ENCODE results near the gene KIAA1217. TPM values are rescaled to one million over a fixed set of nuclear protein-coding genes. Genes with fewer than 3 reads are reported as not detected.

Gene KIAA1217
- polyA plus RNA-seq, 1 donor from 2014 or later = 0.22 TPM

DNA sequence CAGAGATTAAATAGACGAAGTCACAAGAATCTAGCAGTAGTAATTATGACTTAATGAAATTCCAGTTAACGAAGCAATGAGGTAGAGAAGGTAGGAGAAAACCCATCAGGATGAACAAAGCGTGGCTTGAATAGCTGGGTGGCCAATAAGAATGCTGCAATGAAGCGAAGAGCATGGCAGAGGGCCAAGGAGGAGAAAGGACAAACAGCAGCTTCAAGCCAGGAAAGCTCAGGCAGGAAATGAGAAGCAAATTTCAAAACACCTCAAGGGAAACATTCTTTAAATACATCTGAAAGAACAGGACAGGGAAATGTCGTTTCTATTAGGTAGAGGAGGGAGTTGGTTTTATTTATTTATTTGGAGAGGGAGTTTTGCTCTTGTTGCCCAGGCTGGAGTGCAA, 122.5 kb downstream of the KIAA1217 start:
- Histone ChIP-seq H3K27me3 (ENCODE audit: insufficient read depth, low read depth, low read length) (no peaks in the 10 kb centered on the region), H3K9ac (ENCODE audit: low read length) (no peak overlapping the region), H3K36me3 (ENCODE audit: insufficient read depth, low read length) (no peaks in the 10 kb centered on the region), H2AFZ (ENCODE audit: low read depth, low read length) (no peak overlapping the region), H3K4me2 (ENCODE audit: low read length) (no peak overlapping the region), H3K9me2 (ENCODE audit: insufficient read depth, low read length) (no peaks in the 10 kb centered on the region), H3K9me3 (ENCODE audit: low read length) (no peaks in the 10 kb centered on the region), H3F3A (ENCODE audit: insufficient read depth, low read length, poor library complexity, severe bottlenecking) (no peaks in the 10 kb centered on the region), H3K79me2 (replicated peaks; ENCODE audit: insufficient read depth, low read length) (no peaks in the 10 kb centered on the region), H3K27ac (ENCODE audit: low read length) (no peak overlapping the region), H4K20me1 (ENCODE audit: insufficient read depth) (no peaks in the 10 kb centered on the region), H3K4me3 (ENCODE audit: low read length) (no peak overlapping the region)
- TF ChIP-seq, protein P1, sequence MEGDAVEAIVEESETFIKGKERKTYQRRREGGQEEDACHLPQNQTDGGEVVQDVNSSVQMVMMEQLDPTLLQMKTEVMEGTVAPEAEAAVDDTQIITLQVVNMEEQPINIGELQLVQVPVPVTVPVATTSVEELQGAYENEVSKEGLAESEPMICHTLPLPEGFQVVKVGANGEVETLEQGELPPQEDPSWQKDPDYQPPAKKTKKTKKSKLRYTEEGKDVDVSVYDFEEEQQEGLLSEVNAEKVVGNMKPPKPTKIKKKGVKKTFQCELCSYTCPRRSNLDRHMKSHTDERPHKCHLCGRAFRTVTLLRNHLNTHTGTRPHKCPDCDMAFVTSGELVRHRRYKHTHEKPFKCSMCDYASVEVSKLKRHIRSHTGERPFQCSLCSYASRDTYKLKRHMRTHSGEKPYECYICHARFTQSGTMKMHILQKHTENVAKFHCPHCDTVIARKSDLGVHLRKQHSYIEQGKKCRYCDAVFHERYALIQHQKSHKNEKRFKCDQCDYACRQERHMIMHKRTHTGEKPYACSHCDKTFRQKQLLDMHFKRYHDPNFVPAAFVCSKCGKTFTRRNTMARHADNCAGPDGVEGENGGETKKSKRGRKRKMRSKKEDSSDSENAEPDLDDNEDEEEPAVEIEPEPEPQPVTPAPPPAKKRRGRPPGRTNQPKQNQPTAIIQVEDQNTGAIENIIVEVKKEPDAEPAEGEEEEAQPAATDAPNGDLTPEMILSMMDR (IDR thresholded peaks at IDR 0.05; ENCODE audit: poor library complexity, severe bottlenecking) = no peak
- no peak for TF ChIP-seq MXI1 (conservative IDR thresholded peaks at IDR 0.05; ENCODE audit: poor library complexity, severe bottlenecking)
- TF ChIP-seq, protein P2, sequence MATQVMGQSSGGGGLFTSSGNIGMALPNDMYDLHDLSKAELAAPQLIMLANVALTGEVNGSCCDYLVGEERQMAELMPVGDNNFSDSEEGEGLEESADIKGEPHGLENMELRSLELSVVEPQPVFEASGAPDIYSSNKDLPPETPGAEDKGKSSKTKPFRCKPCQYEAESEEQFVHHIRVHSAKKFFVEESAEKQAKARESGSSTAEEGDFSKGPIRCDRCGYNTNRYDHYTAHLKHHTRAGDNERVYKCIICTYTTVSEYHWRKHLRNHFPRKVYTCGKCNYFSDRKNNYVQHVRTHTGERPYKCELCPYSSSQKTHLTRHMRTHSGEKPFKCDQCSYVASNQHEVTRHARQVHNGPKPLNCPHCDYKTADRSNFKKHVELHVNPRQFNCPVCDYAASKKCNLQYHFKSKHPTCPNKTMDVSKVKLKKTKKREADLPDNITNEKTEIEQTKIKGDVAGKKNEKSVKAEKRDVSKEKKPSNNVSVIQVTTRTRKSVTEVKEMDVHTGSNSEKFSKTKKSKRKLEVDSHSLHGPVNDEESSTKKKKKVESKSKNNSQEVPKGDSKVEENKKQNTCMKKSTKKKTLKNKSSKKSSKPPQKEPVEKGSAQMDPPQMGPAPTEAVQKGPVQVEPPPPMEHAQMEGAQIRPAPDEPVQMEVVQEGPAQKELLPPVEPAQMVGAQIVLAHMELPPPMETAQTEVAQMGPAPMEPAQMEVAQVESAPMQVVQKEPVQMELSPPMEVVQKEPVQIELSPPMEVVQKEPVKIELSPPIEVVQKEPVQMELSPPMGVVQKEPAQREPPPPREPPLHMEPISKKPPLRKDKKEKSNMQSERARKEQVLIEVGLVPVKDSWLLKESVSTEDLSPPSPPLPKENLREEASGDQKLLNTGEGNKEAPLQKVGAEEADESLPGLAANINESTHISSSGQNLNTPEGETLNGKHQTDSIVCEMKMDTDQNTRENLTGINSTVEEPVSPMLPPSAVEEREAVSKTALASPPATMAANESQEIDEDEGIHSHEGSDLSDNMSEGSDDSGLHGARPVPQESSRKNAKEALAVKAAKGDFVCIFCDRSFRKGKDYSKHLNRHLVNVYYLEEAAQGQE (IDR thresholded peaks at IDR 0.05; ENCODE audit: borderline replicate concordance) = no peak
- no peak for TF ChIP-seq POLR2AphosphoS5 (IDR thresholded peaks at IDR 0.05)
- TF ChIP-seq SMC3 (conservative IDR thresholded peaks at IDR 0.05; ENCODE audit: poor library complexity) = no peak
- TF ChIP-seq TAF1 (IDR thresholded peaks at IDR 0.05; ENCODE audit: low read depth) = no peak
- no peak for TF ChIP-seq EZH2 (IDR thresholded peaks at IDR 0.05; ENCODE audit: borderline replicate concordance, insufficient read depth, low read length, poor library complexity, severe bottlenecking)
- TF ChIP-seq EP300 (conservative IDR thresholded peaks at IDR 0.05; ENCODE audit: poor library complexity, severe bottlenecking) = no peak
- no peak for TF ChIP-seq RAD21 (conservative IDR thresholded peaks at IDR 0.05)

DNA sequence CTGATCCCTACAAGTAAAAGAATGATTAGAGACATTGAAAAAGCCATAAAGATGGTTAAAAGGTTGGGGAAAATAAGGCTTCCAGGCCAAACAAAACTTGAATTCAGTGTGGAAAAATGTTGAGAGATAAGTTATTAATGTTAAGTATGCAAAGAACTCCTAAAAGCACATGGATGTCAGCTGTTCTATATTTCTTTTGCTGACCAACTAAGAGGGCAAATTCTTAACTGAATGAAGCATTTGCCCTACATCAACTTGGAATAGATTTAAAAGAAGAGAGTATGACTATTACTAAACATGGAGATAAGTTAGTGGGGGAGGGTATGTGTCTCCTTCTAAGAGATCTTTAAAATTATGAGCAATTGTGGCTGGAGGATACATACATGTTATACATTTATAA, 124.8 kb downstream of the KIAA1217 start:
- Histone ChIP-seq H3K36me3 (ENCODE audit: insufficient read depth, low read length) (no peaks in the 10 kb centered on the region), H3K9me2 (ENCODE audit: insufficient read depth, low read length) (no peaks in the 10 kb centered on the region), H4K20me1 (ENCODE audit: insufficient read depth) (no peaks in the 10 kb centered on the region), H3K9me3 (ENCODE audit: low read length) (no peaks in the 10 kb centered on the region), H2AFZ (ENCODE audit: low read depth, low read length) (no peak overlapping the region), H3K9ac (ENCODE audit: low read length) (no peak overlapping the region), H3K27ac (ENCODE audit: low read length) (no peak overlapping the region), H3K4me2 (ENCODE audit: low read length) (no peak overlapping the region), H3F3A (ENCODE audit: insufficient read depth, low read length, poor library complexity, severe bottlenecking) (no peaks in the 10 kb centered on the region), H3K4me3 (ENCODE audit: low read length) (no peak overlapping the region), H3K27me3 (ENCODE audit: insufficient read depth, low read depth, low read length) (no peaks in the 10 kb centered on the region), H3K79me2 (replicated peaks; ENCODE audit: insufficient read depth, low read length) (no peaks in the 10 kb centered on the region)
- TF ChIP-seq, protein P2 (IDR thresholded peaks at IDR 0.05; ENCODE audit: borderline replicate concordance) = no peak
- TF ChIP-seq POLR2AphosphoS5 (IDR thresholded peaks at IDR 0.05) = no peak
- TF ChIP-seq SMC3 (conservative IDR thresholded peaks at IDR 0.05; ENCODE audit: poor library complexity) = no peak
- TF ChIP-seq, protein P1 (IDR thresholded peaks at IDR 0.05; ENCODE audit: poor library complexity, severe bottlenecking) = no peak
- TF ChIP-seq MXI1 (conservative IDR thresholded peaks at IDR 0.05; ENCODE audit: poor library complexity, severe bottlenecking) = no peak
- no peak for TF ChIP-seq RAD21 (conservative IDR thresholded peaks at IDR 0.05)
